ENCODE results near the gene INVS. TPM values are rescaled to one million over a fixed set of nuclear protein-coding genes. Genes with fewer than 3 reads are reported as not detected.

The INVS gene
- total and polyA plus RNA-seq, 2 of the 13 experiments (the other 11 are each of a cell fraction or from before 2014, with no cell fraction given): 11.3 to 16.3 TPM

- TF ChIP-seq ZNF567 (CRISPR knock-in tag; IDR thresholded peaks at IDR 0.05; ENCODE audit: borderline replicate concordance) (0 out of 2 replicates have a peak, but pooled peaks have one; percentile 57), MED1 (CRISPR knock-in tag; IDR thresholded peaks at IDR 0.05) (no peak; the same call in 1 of the 2 replicates), STAT5B (CRISPR knock-in tag; IDR thresholded peaks at IDR 0.05) (no peak), TCF7 (IDR thresholded peaks at IDR 0.05; ENCODE audit: low read depth) (no peak; the same call in 1 of the 2 replicates), ATF7 (IDR thresholded peaks at IDR 0.05) (no peak), ATF7 (CRISPR knock-in tag; IDR thresholded peaks at IDR 0.05) (no peak), LBX2 (CRISPR knock-in tag; IDR thresholded peaks at IDR 0.05; ENCODE audit: borderline replicate concordance) (no peak), ZNF512 (CRISPR knock-in tag; IDR thresholded peaks at IDR 0.05) (no peak), ZNF770 (CRISPR knock-in tag; IDR thresholded peaks at IDR 0.05) (peak; percentile 100), IKZF1 (IDR thresholded peaks at IDR 0.05) (no peak), SATB2 (CRISPR knock-in tag; IDR thresholded peaks at IDR 0.05) (no peak), SAP130 (CRISPR knock-in tag; IDR thresholded peaks at IDR 0.05; ENCODE audit: low read depth) (peak; percentile 95), JUND (CRISPR knock-in tag; IDR thresholded peaks at IDR 0.05) (no peak), ARNT (IDR thresholded peaks at IDR 0.05) (no peak), ZNF773 (CRISPR knock-in tag; IDR thresholded peaks at IDR 0.05; ENCODE audit: borderline replicate concordance) (no peak), IKZF4 (CRISPR knock-in tag; IDR thresholded peaks at IDR 0.05; ENCODE audit: borderline replicate concordance, low read depth, not compliant biosample characterization) (no peak), ZNF260 (CRISPR knock-in tag; IDR thresholded peaks at IDR 0.05; ENCODE audit: borderline replicate concordance, low read depth) (no peak), GFI1 (CRISPR knock-in tag; IDR thresholded peaks at IDR 0.05; ENCODE audit: borderline replicate concordance) (peak; percentile 41; the same call in 1 of the 2 replicates), ZNF720 (CRISPR knock-in tag; IDR thresholded peaks at IDR 0.05) (no peak), ZNF878 (CRISPR knock-in tag; IDR thresholded peaks at IDR 0.05) (no peak), ZNF468 (CRISPR knock-in tag; IDR thresholded peaks at IDR 0.05) (no peak), SMAD9 (CRISPR knock-in tag; IDR thresholded peaks at IDR 0.05) (no peak), ZNF234 (CRISPR knock-in tag; conservative IDR thresholded peaks at IDR 0.05) (no peak), ZNF333 (CRISPR knock-in tag; IDR thresholded peaks at IDR 0.05; ENCODE audit: borderline replicate concordance) (0 out of 2 replicates have a peak, but pooled peaks have one; percentile 38), KDM6A (CRISPR knock-in tag; IDR thresholded peaks at IDR 0.05; ENCODE audit: low read depth) (no peak), ETS1 (CRISPR knock-in tag; IDR thresholded peaks at IDR 0.05) (no peak), MXI1 (IDR thresholded peaks at IDR 0.05; ENCODE audit: borderline replicate concordance, low read depth, low read length) (peak; percentile 19; the same call in 1 of the 3 replicates), TBP (CRISPR knock-in tag; IDR thresholded peaks at IDR 0.05) (peak; percentile 94)
Measured at GRCh38 chr9:100098887-100099721, at the start of gene INVS, which contains the start of gene ERP44 (continued).

All from HepG2 (cell line).